WTC11 (cell line): ENCODE measurements around the gene ANKMY1. TPM values are rescaled to one million over a fixed set of nuclear protein-coding genes. Genes with fewer than 3 reads are reported as not detected.

Source experiments
- ATAC-seq: fragments of 200-7000 bp; cut with Tn5 transposase; 2 replicates; pipeline ENCODE4 v1.10.0; 2021; ENCODE audit warnings: mild to moderate bottlenecking, moderate library complexity
- CTCF ChIA-PET: fragments of 300-600 bp; sonication (Branson Sonifier 250); formaldehyde crosslinking; loops from one replicate; lab custom pipeline; 2021; ENCODE audit warnings: antibody characterized with exemption; lab: Charles Lee
- POLR2A ChIA-PET: fragments of 350-600 bp; sonication (Branson Sonifier 250); formaldehyde crosslinking; loops from one replicate; lab custom pipeline; 2021; ENCODE audit warnings: antibody characterized with exemption; lab: Charles Lee
- DNase-seq: peaks from one replicate; pipeline ENCODE4 v3.0.0; 2021; ENCODE audit warnings: low spot score
- H3K27ac Mint-ChIP-seq: 2 replicates; pipeline ENCODE4 v1.8.0; 2021; ENCODE audit warnings: mixed read lengths
- H3K27me3 Mint-ChIP-seq: 2 replicates; pipeline ENCODE4 v1.8.0; 2021; ENCODE audit warnings: low read depth, mild to moderate bottlenecking, moderate library complexity, mixed read lengths
- H3K36me3 Mint-ChIP-seq: 2 replicates; pipeline ENCODE4 v1.8.0; 2021; ENCODE audit warnings: mixed read lengths
- H3K4me1 Mint-ChIP-seq: 2 replicates; pipeline ENCODE4 v1.8.0; 2022; ENCODE audit warnings: mixed read lengths
- H3K4me3 Mint-ChIP-seq: 2 replicates; pipeline ENCODE4 v1.8.0; 2021; ENCODE audit warnings: mild to moderate bottlenecking, moderate library complexity, mixed read lengths
- H3K9me3 Mint-ChIP-seq: 2 replicates; pipeline ENCODE4 v1.8.0; 2021; ENCODE audit warnings: mixed read lengths
- CBFB ChIP-seq: sonication (generic); formaldehyde crosslinking; IDR thresholded peaks from 2 replicates; pipeline ENCODE4 v1.8.1; 2022; ENCODE audit warnings: mild to moderate bottlenecking, low read depth, missing genetic modification reagents
- EMX1 ChIP-seq: fragments of 250-450 bp; sonication (Bioruptor Pico); IDR thresholded peaks from 2 replicates; pipeline ENCODE4 v1.8.0; 2021; ENCODE audit warnings: mild to moderate bottlenecking
- ETV6 ChIP-seq: sonication (generic); formaldehyde crosslinking; IDR thresholded peaks from 2 replicates; pipeline ENCODE4 v1.8.1; 2022; ENCODE audit warnings: mild to moderate bottlenecking, missing genetic modification reagents
- JUN ChIP-seq: sonication (generic); formaldehyde crosslinking; IDR thresholded peaks from 2 replicates; pipeline ENCODE4 v1.8.0; 2023; ENCODE audit warnings: mild to moderate bottlenecking, missing genetic modification reagents
- KAT7 ChIP-seq: sonication (generic); formaldehyde crosslinking; IDR thresholded peaks from 2 replicates; pipeline ENCODE4 v1.8.1; 2023; ENCODE audit warnings: missing genetic modification reagents, mild to moderate bottlenecking, borderline replicate concordance
- ZNF219 ChIP-seq: sonication (generic); formaldehyde crosslinking; IDR thresholded peaks from 2 replicates; pipeline ENCODE4 v1.8.0; 2023; ENCODE audit warnings: missing genetic modification reagents, mild to moderate bottlenecking, borderline replicate concordance
- ZNF232 ChIP-seq: sonication (generic); formaldehyde crosslinking; IDR thresholded peaks from 2 replicates; pipeline ENCODE4 v1.8.0; 2022; ENCODE audit warnings: mild to moderate bottlenecking, missing genetic modification reagents
- total RNA-seq: library from RNA; stranded (reverse); gene quantifications from 3 replicates; pipeline ENCODE4 v1.2.3, GENCODE V29; 2021
- TF ChIP-seq, protein P1 (sequence below): sonication (generic); formaldehyde crosslinking; IDR thresholded peaks from 2 replicates; pipeline ENCODE4 v1.8.1; 2022; ENCODE audit warnings: mild to moderate bottlenecking, moderate library complexity, missing genetic modification reagents
- TF ChIP-seq, protein P2 (sequence below): sonication (generic); formaldehyde crosslinking; IDR thresholded peaks from 2 replicates; pipeline ENCODE4 v1.8.1; 2023; ENCODE audit warnings: mild to moderate bottlenecking, moderate library complexity, missing genetic modification reagents
- TF ChIP-seq, protein P3 (sequence below): sonication (generic); formaldehyde crosslinking; IDR thresholded peaks from 2 replicates; pipeline ENCODE4 v1.8.0; 2022; ENCODE audit warnings: mild to moderate bottlenecking, missing genetic modification reagents
- TF ChIP-seq, protein P4 (sequence below): sonication (generic); formaldehyde crosslinking; IDR thresholded peaks from 2 replicates; pipeline ENCODE4 v1.8.0; 2023; ENCODE audit warnings: missing genetic modification reagents

The ANKMY1 gene
- total RNA-seq, 1 experiment from 2014 or later = 4.6 TPM

DNA sequence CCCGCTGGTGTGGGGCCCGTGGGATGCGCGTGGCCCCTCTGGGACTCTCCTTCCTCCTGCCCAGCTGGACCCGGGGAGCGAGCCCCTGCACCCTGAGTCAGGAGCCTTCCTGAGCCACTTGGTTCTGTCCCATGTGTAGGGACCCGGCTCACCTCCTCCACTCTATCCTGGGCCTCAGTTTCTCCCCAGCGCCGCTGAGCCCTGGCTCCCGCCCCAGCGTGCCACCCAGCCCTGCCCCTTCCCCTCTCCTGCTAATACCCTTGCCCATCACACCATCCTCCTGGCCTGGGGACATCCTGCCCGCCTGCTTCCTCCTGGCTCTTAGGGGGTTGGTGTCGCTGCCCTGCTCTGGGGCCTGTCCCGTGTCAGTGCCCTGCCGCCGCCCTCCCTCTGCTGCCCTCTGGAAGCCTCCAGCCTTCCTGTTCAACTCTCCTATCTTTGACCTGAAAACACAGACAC is 97.5 kb downstream of the ANKMY1 start:
- CTCF ChIA-PET = interaction anchor here (0.6 to 4.9 kb wide), 8 partner anchors 14 to 663 kb away, joined by 3 to 21 read pairs (median 3); no protein-coding TSS in a partner anchor
- no peaks in the 10 kb centered on the region for H3K9me3 Mint-ChIP-seq
- no peak for DNase-seq
- TF ChIP-seq KAT7 (no peak), EMX1 (CRISPR knock-in tag) (no peak), JUN (no peak)
- ATAC-seq = no peak
- no peak overlapping the region for H3K27ac Mint-ChIP-seq
- POLR2A ChIA-PET = no interaction called here
- no peak overlapping the region for H3K4me3 Mint-ChIP-seq
- peaks cover 14% of the 10 kb centered on the region for H3K27me3 Mint-ChIP-seq
- peaks cover 6% of the 10 kb centered on the region; the same call in 1 of the 2 replicates for H3K36me3 Mint-ChIP-seq
- peaks cover 17% of the 10 kb centered on the region for H3K4me1 Mint-ChIP-seq

DNA sequence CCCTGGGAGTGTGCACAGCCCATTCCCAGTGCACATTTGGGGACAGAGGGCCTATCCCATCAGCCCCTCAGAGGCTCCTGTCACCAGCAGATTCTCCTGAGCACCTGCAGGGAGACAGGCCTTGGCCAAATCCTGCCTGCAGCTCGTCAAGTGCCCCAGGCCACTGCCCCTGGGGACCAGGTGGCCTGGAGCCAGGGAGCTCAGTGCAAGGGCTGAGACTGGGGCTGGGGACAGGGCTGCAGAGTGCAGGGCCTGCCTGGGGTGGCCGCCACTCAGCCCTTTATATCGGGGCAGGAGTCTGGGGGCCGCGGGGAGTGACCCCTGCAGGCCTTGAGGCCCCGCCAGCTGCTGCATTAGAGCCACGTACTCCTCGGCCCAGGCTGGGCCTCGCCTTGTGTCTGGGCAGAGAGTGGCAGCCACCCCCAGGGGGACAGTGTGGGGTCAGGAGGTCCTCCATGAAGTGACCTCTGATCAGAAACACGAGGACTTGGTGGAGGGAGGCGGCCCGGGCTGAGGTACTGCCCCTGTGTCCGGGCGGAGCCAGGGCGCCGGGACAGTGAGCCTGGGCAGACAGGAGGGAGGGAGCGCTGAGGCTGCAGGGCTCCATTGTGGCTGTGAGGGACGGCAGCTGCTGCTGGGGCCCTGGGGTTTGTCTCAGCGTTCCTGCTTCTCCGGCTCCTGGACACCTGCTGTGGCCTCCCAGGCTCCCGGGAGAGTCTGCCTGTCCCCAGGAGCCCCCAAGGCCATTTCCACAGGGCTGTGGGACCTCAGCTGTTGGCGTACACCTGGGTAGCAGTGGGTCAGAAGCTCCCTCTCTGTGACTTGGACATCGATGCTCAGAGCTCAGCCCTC is 98.2 kb downstream of the ANKMY1 start:
- ATAC-seq = no peak
- H3K36me3 Mint-ChIP-seq = peaks cover 4% of the 10 kb centered on the region; the same call in 1 of the 2 replicates

DNA sequence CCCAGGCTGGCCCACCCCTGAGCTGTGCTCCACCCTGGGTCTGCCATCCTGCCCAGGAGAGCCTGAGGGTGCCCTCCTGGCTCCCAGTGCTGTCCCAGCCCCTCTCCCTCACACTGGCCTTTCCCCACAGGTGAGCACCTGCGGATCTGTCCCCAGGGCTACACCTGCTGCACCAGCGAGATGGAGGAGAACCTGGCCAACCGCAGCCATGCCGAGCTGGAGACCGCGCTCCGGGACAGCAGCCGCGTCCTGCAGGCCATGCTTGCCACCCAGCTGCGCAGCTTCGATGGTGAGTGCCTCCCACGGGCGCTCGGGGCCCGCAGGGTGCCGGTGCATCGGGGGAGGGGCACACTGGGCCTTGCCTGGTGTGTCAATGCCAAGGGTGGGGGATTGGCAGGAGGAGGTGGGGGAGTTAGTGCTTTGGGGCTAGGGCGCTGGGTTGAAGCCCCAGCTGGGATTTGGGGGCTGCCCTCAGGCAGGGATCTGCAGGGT is 98.8 kb downstream of the ANKMY1 start:
- peaks cover 29% of the 10 kb centered on the region for H3K4me1 Mint-ChIP-seq
- no peak overlapping the region for H3K27ac Mint-ChIP-seq
- DNase-seq = no peak
- ATAC-seq = no peak
- H3K36me3 Mint-ChIP-seq = no peaks in the 10 kb centered on the region; the same call in 1 of the 2 replicates
- no peaks in the 10 kb centered on the region for H3K9me3 Mint-ChIP-seq
- CTCF ChIA-PET = interaction anchor here (0.9 to 4.9 kb wide), 2 partner anchors 9 to 38 kb away, joined by 3 to 21 read pairs; no protein-coding TSS in a partner anchor
- no peak overlapping the region for H3K4me3 Mint-ChIP-seq
- peaks cover 27% of the 10 kb centered on the region for H3K27me3 Mint-ChIP-seq
- TF ChIP-seq, protein P1, sequence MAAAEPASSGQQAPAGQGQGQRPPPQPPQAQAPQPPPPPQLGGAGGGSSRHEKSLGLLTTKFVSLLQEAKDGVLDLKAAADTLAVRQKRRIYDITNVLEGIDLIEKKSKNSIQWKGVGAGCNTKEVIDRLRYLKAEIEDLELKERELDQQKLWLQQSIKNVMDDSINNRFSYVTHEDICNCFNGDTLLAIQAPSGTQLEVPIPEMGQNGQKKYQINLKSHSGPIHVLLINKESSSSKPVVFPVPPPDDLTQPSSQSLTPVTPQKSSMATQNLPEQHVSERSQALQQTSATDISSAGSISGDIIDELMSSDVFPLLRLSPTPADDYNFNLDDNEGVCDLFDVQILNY (CRISPR knock-in tag) = no peak
- TF ChIP-seq, protein P2, sequence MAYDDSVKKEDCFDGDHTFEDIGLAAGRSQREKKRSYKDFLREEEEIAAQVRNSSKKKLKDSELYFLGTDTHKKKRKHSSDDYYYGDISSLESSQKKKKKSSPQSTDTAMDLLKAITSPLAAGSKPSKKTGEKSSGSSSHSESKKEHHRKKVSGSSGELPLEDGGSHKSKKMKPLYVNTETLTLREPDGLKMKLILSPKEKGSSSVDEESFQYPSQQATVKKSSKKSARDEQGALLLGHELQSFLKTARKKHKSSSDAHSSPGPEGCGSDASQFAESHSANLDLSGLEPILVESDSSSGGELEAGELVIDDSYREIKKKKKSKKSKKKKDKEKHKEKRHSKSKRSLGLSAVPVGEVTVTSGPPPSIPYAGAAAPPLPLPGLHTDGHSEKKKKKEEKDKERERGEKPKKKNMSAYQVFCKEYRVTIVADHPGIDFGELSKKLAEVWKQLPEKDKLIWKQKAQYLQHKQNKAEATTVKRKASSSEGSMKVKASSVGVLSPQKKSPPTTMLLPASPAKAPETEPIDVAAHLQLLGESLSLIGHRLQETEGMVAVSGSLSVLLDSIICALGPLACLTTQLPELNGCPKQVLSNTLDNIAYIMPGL = no peak
- TF ChIP-seq ZNF232 (CRISPR knock-in tag) = no peak
- POLR2A ChIA-PET = no interaction called here

More for the DNA sequence above, 98.2 kb downstream of the ANKMY1 start:
- DNase-seq = peak; percentile 16
- POLR2A ChIA-PET = no interaction called here
- Mint-ChIP-seq H3K9me3 (no peaks in the 10 kb centered on the region), H3K27ac (no peak overlapping the region), H3K4me1 (peaks cover 22% of the 10 kb centered on the region), H3K27me3 (peaks cover 20% of the 10 kb centered on the region), H3K4me3 (no peak overlapping the region)
- TF ChIP-seq ZNF219 (CRISPR knock-in tag) (no peak), CBFB (no peak), ETV6 (CRISPR knock-in tag) (no peak)
- CTCF ChIA-PET = interaction anchor here (0.6 to 4.9 kb wide), 2 partner anchors 37 to 664 kb away, joined by 3 to 21 read pairs; no protein-coding TSS in a partner anchor

DNA sequence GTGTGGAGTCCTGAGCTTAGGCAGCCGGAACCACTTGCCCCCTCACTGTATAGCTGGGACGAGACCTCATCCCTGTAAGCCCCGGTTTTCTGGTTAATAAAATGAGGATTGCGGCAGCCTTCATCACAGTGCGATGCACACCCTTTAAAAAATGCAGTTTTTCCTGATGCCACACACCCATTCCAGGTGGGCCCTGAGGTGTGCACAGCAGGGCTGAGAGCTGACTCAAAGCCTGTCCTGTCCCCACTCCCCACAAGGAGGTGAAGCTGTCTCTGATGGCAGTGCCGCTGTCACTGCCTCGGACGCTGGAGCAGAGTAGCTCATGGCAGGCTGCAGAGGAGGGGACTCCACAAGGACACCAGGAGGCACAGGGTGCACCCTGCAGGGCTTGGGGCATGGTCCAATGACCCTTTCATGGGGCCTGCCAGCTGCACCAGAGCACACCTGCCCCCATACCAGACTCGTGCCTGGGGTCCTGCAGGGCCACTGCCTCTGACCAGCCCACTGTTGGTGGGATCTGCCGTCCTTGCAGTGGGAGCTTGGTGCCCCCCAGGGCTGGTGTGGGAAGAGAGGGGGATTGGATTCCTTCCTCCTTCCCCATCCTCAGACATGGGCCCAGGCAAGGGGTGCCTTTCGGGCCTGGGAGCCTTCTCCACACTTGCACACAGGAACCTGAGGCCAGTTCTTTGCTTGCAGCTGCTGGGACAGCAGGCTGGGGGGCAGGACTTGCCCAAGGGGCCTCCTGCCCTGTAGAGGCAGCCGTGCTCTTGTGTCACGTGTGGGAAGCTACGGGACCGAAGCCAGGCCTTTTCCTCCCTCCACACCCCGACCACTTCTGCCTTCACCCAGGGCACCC is 99.5 kb downstream of the ANKMY1 start:
- POLR2A ChIA-PET = no interaction called here
- H3K27ac Mint-ChIP-seq = peak overlapping the region; percentile 57
- peaks cover 29% of the 10 kb centered on the region for H3K27me3 Mint-ChIP-seq
- no peak overlapping the region for H3K4me3 Mint-ChIP-seq
- TF ChIP-seq, protein P3, sequence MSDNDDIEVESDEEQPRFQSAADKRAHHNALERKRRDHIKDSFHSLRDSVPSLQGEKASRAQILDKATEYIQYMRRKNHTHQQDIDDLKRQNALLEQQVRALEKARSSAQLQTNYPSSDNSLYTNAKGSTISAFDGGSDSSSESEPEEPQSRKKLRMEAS (CRISPR knock-in tag) = 0 out of 2 replicates have a peak, but pooled peaks have one; percentile 8
- TF ChIP-seq, protein P4, sequence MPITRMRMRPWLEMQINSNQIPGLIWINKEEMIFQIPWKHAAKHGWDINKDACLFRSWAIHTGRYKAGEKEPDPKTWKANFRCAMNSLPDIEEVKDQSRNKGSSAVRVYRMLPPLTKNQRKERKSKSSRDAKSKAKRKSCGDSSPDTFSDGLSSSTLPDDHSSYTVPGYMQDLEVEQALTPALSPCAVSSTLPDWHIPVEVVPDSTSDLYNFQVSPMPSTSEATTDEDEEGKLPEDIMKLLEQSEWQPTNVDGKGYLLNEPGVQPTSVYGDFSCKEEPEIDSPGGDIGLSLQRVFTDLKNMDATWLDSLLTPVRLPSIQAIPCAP (CRISPR knock-in tag) = no peak
- peaks cover 30% of the 10 kb centered on the region for H3K4me1 Mint-ChIP-seq
- no peaks in the 10 kb centered on the region for H3K36me3 Mint-ChIP-seq
- CTCF ChIA-PET = interaction anchor here (0.9 to 4.9 kb wide), 3 partner anchors 9 to 56 kb away, joined by 3 to 21 read pairs (median 5); no protein-coding TSS in a partner anchor
- no peak for DNase-seq
- H3K9me3 Mint-ChIP-seq = no peaks in the 10 kb centered on the region
- no peak for ATAC-seq
